ENCODE results near the gene ATG4D.

ATG4D gene

GRCh38 chr19:10566658-10567410 is 23.1 kb downstream of the ATG4D start:
- no peak for TF ChIP-seq CTCF (IDR thresholded peaks at IDR 0.05; ENCODE audit: borderline replicate concordance, extremely low read depth, low read length, poor library complexity, severe bottlenecking)
- TF ChIP-seq EZH2 (IDR thresholded peaks at IDR 0.05; ENCODE audit: borderline replicate concordance, low read depth, low read length, severe bottlenecking), result no peak
- peak overlapping the region; percentile 90 for H3K4me2 ChIP-seq (ENCODE audit: insufficient read depth, low read length)
- ATAC-seq (ENCODE audit: insufficient read depth, low read depth) (no peak), DNase-seq (peak; percentile 59)
- no peaks in the 10 kb centered on the region for H3K27me3 ChIP-seq (ENCODE audit: insufficient read depth, low read length, poor library complexity)
- H3K36me3 ChIP-seq (ENCODE audit: insufficient read depth, low read length), result peaks cover 29% of the 10 kb centered on the region
- no peaks in the 10 kb centered on the region for H3K9me3 ChIP-seq (ENCODE audit: insufficient read depth, low read length, severe bottlenecking)
- no peak overlapping the region for H2AFZ ChIP-seq (ENCODE audit: low read depth, low read length)
- peak overlapping the region; percentile 79 for H3K27ac ChIP-seq (ENCODE audit: low read length)
- H3K9ac ChIP-seq (ENCODE audit: low read depth, low read length), result peak overlapping the region; percentile 89
- peaks cover 32% of the 10 kb centered on the region for H4K20me1 ChIP-seq (ENCODE audit: insufficient read depth, low read length)
- peak overlapping the region in 1 of 2 experiments; percentile 83; a peak in 2 of 4 replicates for H3K4me3 ChIP-seq (ENCODE audit: low read depth in 1 of 2, low read length in 2 of 2)
- peaks cover 52% of the 10 kb centered on the region for H3K79me2 ChIP-seq (ENCODE audit: insufficient read depth, low read length)
- peaks cover 56% of the 10 kb centered on the region for H3K4me1 ChIP-seq (ENCODE audit: insufficient read depth, low read length)

GRCh38 chr19:10567656-10568055 is 24.0 kb downstream of the ATG4D start:
- no peaks in the 10 kb centered on the region for H3K27me3 ChIP-seq (ENCODE audit: insufficient read depth, low read length, poor library complexity)
- no peaks in the 10 kb centered on the region for H3K9me3 ChIP-seq (ENCODE audit: insufficient read depth, low read length, severe bottlenecking)
- H2AFZ ChIP-seq (ENCODE audit: low read depth, low read length), result no peak overlapping the region
- TF ChIP-seq EZH2 (IDR thresholded peaks at IDR 0.05; ENCODE audit: borderline replicate concordance, low read depth, low read length, severe bottlenecking), result no peak
- TF ChIP-seq CTCF (IDR thresholded peaks at IDR 0.05; ENCODE audit: borderline replicate concordance, extremely low read depth, low read length, poor library complexity, severe bottlenecking), result no peak
- H3K9ac ChIP-seq (ENCODE audit: low read depth, low read length), result peak overlapping the region; percentile 89
- peak overlapping the region; percentile 79; the same call in 1 of the 2 replicates for H3K27ac ChIP-seq (ENCODE audit: low read length)
- peak overlapping the region; percentile 90 for H3K4me2 ChIP-seq (ENCODE audit: insufficient read depth, low read length)
- H4K20me1 ChIP-seq (ENCODE audit: insufficient read depth, low read length), result peaks cover 28% of the 10 kb centered on the region
- no peak for ATAC-seq (ENCODE audit: insufficient read depth, low read depth)
- peak overlapping the region; percentile 25 to 83; a peak in 3 of 4 replicates for H3K4me3 ChIP-seq (ENCODE audit: low read depth in 1 of 2, low read length in 2 of 2)
- H3K36me3 ChIP-seq (ENCODE audit: insufficient read depth, low read length), result peaks cover 23% of the 10 kb centered on the region
- no peak for DNase-seq
- peaks cover 61% of the 10 kb centered on the region for H3K4me1 ChIP-seq (ENCODE audit: insufficient read depth, low read length)
- peaks cover 47% of the 10 kb centered on the region for H3K79me2 ChIP-seq (ENCODE audit: insufficient read depth, low read length)

- no peak for ATAC-seq (ENCODE audit: insufficient read depth, low read depth)
- peak overlapping the region; percentile 89 for H3K9ac ChIP-seq (ENCODE audit: low read depth, low read length)
- peaks cover 20% of the 10 kb centered on the region; the same call in 1 of the 2 replicates for H3K36me3 ChIP-seq (ENCODE audit: insufficient read depth, low read length)
- H4K20me1 ChIP-seq (ENCODE audit: insufficient read depth, low read length), result peaks cover 27% of the 10 kb centered on the region
- H3K27ac ChIP-seq (ENCODE audit: low read length), result peak overlapping the region; percentile 79
- TF ChIP-seq CTCF (IDR thresholded peaks at IDR 0.05; ENCODE audit: borderline replicate concordance, extremely low read depth, low read length, poor library complexity, severe bottlenecking) (peak; percentile 17), EZH2 (IDR thresholded peaks at IDR 0.05; ENCODE audit: borderline replicate concordance, low read depth, low read length, severe bottlenecking) (no peak)
- peak overlapping the region; percentile 57; the same call in 1 of the 2 replicates for H2AFZ ChIP-seq (ENCODE audit: low read depth, low read length)
- no peaks in the 10 kb centered on the region for H3K9me3 ChIP-seq (ENCODE audit: insufficient read depth, low read length, severe bottlenecking)
- H3K79me2 ChIP-seq (ENCODE audit: insufficient read depth, low read length), result peaks cover 45% of the 10 kb centered on the region
- DNase-seq, result no peak
- peak overlapping the region; percentile 90 for H3K4me2 ChIP-seq (ENCODE audit: insufficient read depth, low read length)
- peaks cover 61% of the 10 kb centered on the region for H3K4me1 ChIP-seq (ENCODE audit: insufficient read depth, low read length)
- no peaks in the 10 kb centered on the region for H3K27me3 ChIP-seq (ENCODE audit: insufficient read depth, low read length, poor library complexity)
- H3K4me3 ChIP-seq (ENCODE audit: low read depth in 1 of 2, low read length in 2 of 2), result peak overlapping the region; percentile 25 to 83; a peak in 3 of 4 replicates
Observed at GRCh38 chr19:10568062-10568825, 24.5 kb downstream of the ATG4D start.

Measured in DND-41 (cell line).